ENCODE data around the gene KLHL41.

DNA sequence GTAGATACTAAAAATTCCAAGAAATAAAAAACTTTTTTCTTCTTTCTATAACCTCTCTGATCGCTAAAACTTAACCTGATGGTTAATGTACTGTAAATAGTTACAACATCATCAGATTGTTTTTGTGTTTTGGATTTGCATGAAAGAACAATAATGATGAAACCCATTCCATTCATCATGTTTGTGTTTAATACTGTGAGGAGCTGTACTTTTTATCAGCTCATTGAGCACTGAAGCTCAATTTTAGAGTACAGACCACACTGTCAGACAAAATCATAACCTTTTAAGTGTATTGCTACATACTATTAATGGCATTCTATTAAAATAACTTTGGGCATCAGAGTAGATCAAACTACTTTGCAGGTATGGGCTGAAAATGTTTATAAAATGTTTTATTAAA, 45.0 kb upstream of the KLHL41 start:
- TF ChIP-seq, protein P1, sequence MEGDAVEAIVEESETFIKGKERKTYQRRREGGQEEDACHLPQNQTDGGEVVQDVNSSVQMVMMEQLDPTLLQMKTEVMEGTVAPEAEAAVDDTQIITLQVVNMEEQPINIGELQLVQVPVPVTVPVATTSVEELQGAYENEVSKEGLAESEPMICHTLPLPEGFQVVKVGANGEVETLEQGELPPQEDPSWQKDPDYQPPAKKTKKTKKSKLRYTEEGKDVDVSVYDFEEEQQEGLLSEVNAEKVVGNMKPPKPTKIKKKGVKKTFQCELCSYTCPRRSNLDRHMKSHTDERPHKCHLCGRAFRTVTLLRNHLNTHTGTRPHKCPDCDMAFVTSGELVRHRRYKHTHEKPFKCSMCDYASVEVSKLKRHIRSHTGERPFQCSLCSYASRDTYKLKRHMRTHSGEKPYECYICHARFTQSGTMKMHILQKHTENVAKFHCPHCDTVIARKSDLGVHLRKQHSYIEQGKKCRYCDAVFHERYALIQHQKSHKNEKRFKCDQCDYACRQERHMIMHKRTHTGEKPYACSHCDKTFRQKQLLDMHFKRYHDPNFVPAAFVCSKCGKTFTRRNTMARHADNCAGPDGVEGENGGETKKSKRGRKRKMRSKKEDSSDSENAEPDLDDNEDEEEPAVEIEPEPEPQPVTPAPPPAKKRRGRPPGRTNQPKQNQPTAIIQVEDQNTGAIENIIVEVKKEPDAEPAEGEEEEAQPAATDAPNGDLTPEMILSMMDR (IDR thresholded peaks at IDR 0.05), result no peak
- TF ChIP-seq EP300 (IDR thresholded peaks at IDR 0.05) (no peak), POLR2A (IDR thresholded peaks at IDR 0.05) (no peak), POLR2AphosphoS5 (IDR thresholded peaks at IDR 0.05) (no peak)

Measured in sigmoid colon (tissue), 4 donors.